GM21360 (cell line): ENCODE results near the gene RASA3.

Experiments
- ATAC-seq: cut with Tn5 transposase; IDR thresholded peaks from one replicate; pipeline ENCODE4 v1.9.1; 2021; ENCODE audit warnings: mild to moderate bottlenecking, moderate library complexity; ENCODE audit not compliant: unreplicated experiment

RASA3 gene

GRCh38 chr13:113962975-113963374, 169.4 kb downstream of the RASA3 start:
- no peak for ATAC-seq

GRCh38 chr13:113962386-113962785, 170.0 kb downstream of the RASA3 start:
- no peak for ATAC-seq

GRCh38 chr13:113960276-113960948, 172.0 kb downstream of the RASA3 start:
- ATAC-seq, result no peak

- ATAC-seq, result no peak
Measured at GRCh38 chr13:113959198-113959597, 173.2 kb downstream of the RASA3 start.

- no peak for ATAC-seq
Measured at GRCh38 chr13:113958373-113958772, 174.1 kb downstream of the RASA3 start.

GRCh38 chr13:113956571-113956970, 175.9 kb downstream of the RASA3 start:
- no peak for ATAC-seq

- no peak for ATAC-seq
Measured at GRCh38 chr13:113955691-113956090, 176.7 kb downstream of the RASA3 start.

- no peak for ATAC-seq
Measured at GRCh38 chr13:113955235-113955634, 177.2 kb downstream of the RASA3 start.

GRCh38 chr13:113954046-113954835, 178.2 kb downstream of the RASA3 start:
- no peak for ATAC-seq

GRCh38 chr13:113953561-113953960, 178.9 kb downstream of the RASA3 start:
- ATAC-seq, result no peak

- no peak for ATAC-seq
Measured at GRCh38 chr13:113952983-113953520, 179.4 kb downstream of the RASA3 start.

- no peak for ATAC-seq
Measured at GRCh38 chr13:113952151-113952982, 180.1 kb downstream of the RASA3 start.

- peak; percentile 85 for ATAC-seq
Measured at GRCh38 chr13:113951246-113951999, 181.0 kb downstream of the RASA3 start.

GRCh38 chr13:113950451-113951245, 181.8 kb downstream of the RASA3 start:
- no peak for ATAC-seq

GRCh38 chr13:113949546-113949945, 182.9 kb downstream of the RASA3 start:
- no peak for ATAC-seq

- no peak for ATAC-seq
Measured at GRCh38 chr13:113948034-113948742, 184.2 kb downstream of the RASA3 start.

GRCh38 chr13:113947311-113948033, 185.0 kb downstream of the RASA3 start:
- ATAC-seq, result no peak

GRCh38 chr13:113946409-113947181, 185.8 kb downstream of the RASA3 start:
- no peak for ATAC-seq
